Activated T-helper 2 cell treated with anti-CD3 and anti-CD28 coated beads, Interferon-gamma antibody, Interleukin-2, Interleukin-4, amounts not matched to agents 10 μg/mL and 5 μg/mL and 100 μg/mL, durations not matched to agents 14 hours and 24 hours and 36 hours (primary cell): ENCODE results near the gene PITHD1. TPM values are rescaled to one million over a fixed set of nuclear protein-coding genes. Genes with fewer than 3 reads are reported as not detected.
A peak's percentile ranks its signal among the peaks of the same experiment; 100 is the strongest.
"Not testable (repeated sequence)": the region's sequence is repeated elsewhere in the genome, so short reads cannot be mapped to it uniquely, and the experiment has no call there.

ENCODE experiments used
- DNase-seq: peaks from one replicate; pipeline ENCODE4 v3.0.0; 2021; ENCODE audit warnings: low spot score
- H3K27ac Mint-ChIP-seq: one replicate; pipeline ENCODE4 v1.8.0; 2021; ENCODE audit warnings: mixed read lengths
- H3K27me3 Mint-ChIP-seq: one replicate; pipeline ENCODE4 v1.8.0; 2021; ENCODE audit warnings: low read depth, mixed read lengths
- H3K36me3 Mint-ChIP-seq: one replicate; pipeline ENCODE4 v1.8.0; 2021; ENCODE audit warnings: low read depth, mixed read lengths
- H3K4me1 Mint-ChIP-seq: one replicate; pipeline ENCODE4 v1.8.0; 2021; ENCODE audit warnings: low read depth, mixed read lengths
- H3K4me3 Mint-ChIP-seq: one replicate; pipeline ENCODE4 v1.8.0; 2021; ENCODE audit warnings: low read depth, mild to moderate bottlenecking, moderate library complexity, mixed read lengths
- H3K9me3 Mint-ChIP-seq: one replicate; pipeline ENCODE4 v1.8.0; 2021; ENCODE audit warnings: mixed read lengths
- intact Hi-C: fragments of 100-400 bp; cut with micrococcal nuclease; formaldehyde crosslinking; loops from one replicate; pipeline ENCODE4 v1.15.1; 2023
- total RNA-seq: library from RNA; stranded (reverse); gene quantifications from 2 replicates; pipeline ENCODE4 v1.2.3, GENCODE V29; 2022

PITHD1 gene
- total RNA-seq, 1 donor from 2014 or later: 71.4 TPM

GRCh38 chr1:23751815-23752200, 26.4 kb upstream of the PITHD1 start:
- Mint-ChIP-seq H3K4me3 (no peak overlapping the region), H3K4me1 (peaks cover 16% of the 10 kb centered on the region), H3K36me3 (peaks cover 81% of the 10 kb centered on the region), H3K27ac (no peak overlapping the region), H3K9me3 (no peaks in the 10 kb centered on the region), H3K27me3 (no peaks in the 10 kb centered on the region)
- intact Hi-C loops: no loop called here
- no peak for DNase-seq

- Mint-ChIP-seq H3K36me3 (peaks cover 74% of the 10 kb centered on the region), H3K4me3 (no peak overlapping the region), H3K27me3 (no peaks in the 10 kb centered on the region), H3K27ac (no peak overlapping the region), H3K9me3 (no peaks in the 10 kb centered on the region), H3K4me1 (peaks cover 7% of the 10 kb centered on the region)
- DNase-seq: no peak
- intact Hi-C loops: no loop called here
Observed at GRCh38 chr1:23752909-23753308, 25.3 kb upstream of the PITHD1 start.

- intact Hi-C loops: no loop called here
- Mint-ChIP-seq H3K4me1 (no peaks in the 10 kb centered on the region), H3K9me3 (no peaks in the 10 kb centered on the region), H3K4me3 (no peak overlapping the region), H3K36me3 (peaks cover 78% of the 10 kb centered on the region), H3K27ac (no peak overlapping the region), H3K27me3 (no peaks in the 10 kb centered on the region)
- no peak for DNase-seq
Observed at GRCh38 chr1:23756676-23757075, 21.5 kb upstream of the PITHD1 start.

GRCh38 chr1:23757812-23758211, 20.4 kb upstream of the PITHD1 start:
- peaks cover 79% of the 10 kb centered on the region for H3K36me3 Mint-ChIP-seq
- H3K27me3 Mint-ChIP-seq: no peaks in the 10 kb centered on the region
- H3K4me1 Mint-ChIP-seq: no peaks in the 10 kb centered on the region
- no peak for DNase-seq
- no peak overlapping the region for H3K4me3 Mint-ChIP-seq
- H3K9me3 Mint-ChIP-seq: no peaks in the 10 kb centered on the region
- intact Hi-C loops: no loop called here
- H3K27ac Mint-ChIP-seq: no peak overlapping the region

- Mint-ChIP-seq H3K4me3 (no peak overlapping the region), H3K9me3 (no peaks in the 10 kb centered on the region), H3K36me3 (peaks cover 71% of the 10 kb centered on the region), H3K27ac (no peak overlapping the region), H3K27me3 (no peaks in the 10 kb centered on the region), H3K4me1 (no peaks in the 10 kb centered on the region)
- intact Hi-C loops: no loop called here
- DNase-seq: no peak
Observed at GRCh38 chr1:23759277-23759676, 18.9 kb upstream of the PITHD1 start.

- no peak overlapping the region for H3K4me3 Mint-ChIP-seq
- no peak for DNase-seq
- H3K27ac Mint-ChIP-seq: no peak overlapping the region
- H3K4me1 Mint-ChIP-seq: no peaks in the 10 kb centered on the region
- H3K36me3 Mint-ChIP-seq: peaks cover 54% of the 10 kb centered on the region
- H3K9me3 Mint-ChIP-seq: no peaks in the 10 kb centered on the region
- intact Hi-C loops: no loop called here
- no peaks in the 10 kb centered on the region for H3K27me3 Mint-ChIP-seq
Observed at GRCh38 chr1:23763041-23763577, 15.1 kb upstream of the PITHD1 start.

- intact Hi-C loops: no loop called here
- H3K27me3 Mint-ChIP-seq: no peaks in the 10 kb centered on the region
- no peak for DNase-seq
- H3K4me3 Mint-ChIP-seq: no peak overlapping the region
- H3K36me3 Mint-ChIP-seq: peaks cover 17% of the 10 kb centered on the region
- H3K9me3 Mint-ChIP-seq: no peaks in the 10 kb centered on the region
- no peak overlapping the region for H3K27ac Mint-ChIP-seq
- peaks cover 7% of the 10 kb centered on the region for H3K4me1 Mint-ChIP-seq
Observed at GRCh38 chr1:23768733-23769132, 9.5 kb upstream of the PITHD1 start.

- intact Hi-C loops: loop anchor here (1.0 kb wide), 1 partner anchor 144 kb away; no protein-coding TSS in a partner anchor
- H3K27me3 Mint-ChIP-seq: no peaks in the 10 kb centered on the region
Observed at GRCh38 chr1:23772049-23772853, 6.0 kb upstream of the PITHD1 start.

GRCh38 chr1:23772854-23773242, 5.4 kb upstream of the PITHD1 start:
- Mint-ChIP-seq H3K4me1 (peaks cover 25% of the 10 kb centered on the region), H3K27ac (no peak overlapping the region), H3K4me3 (no peak overlapping the region), H3K9me3 (no peaks in the 10 kb centered on the region), H3K27me3 (no peaks in the 10 kb centered on the region), H3K36me3 (peaks cover 5% of the 10 kb centered on the region)
- intact Hi-C loops: loop anchor here (1.0 kb wide), 1 partner anchor 143 kb away; no protein-coding TSS in a partner anchor
- no peak for DNase-seq

More at GRCh38 chr1:23772049-23772853, 6.0 kb upstream of the PITHD1 start:
- peaks cover 23% of the 10 kb centered on the region for H3K4me1 Mint-ChIP-seq
- H3K9me3 Mint-ChIP-seq: no peaks in the 10 kb centered on the region
- no peak overlapping the region for H3K4me3 Mint-ChIP-seq
- peaks cover 10% of the 10 kb centered on the region for H3K36me3 Mint-ChIP-seq
- no peak overlapping the region for H3K27ac Mint-ChIP-seq
- DNase-seq: peak; percentile 79

- intact Hi-C loops: no loop called here
- Mint-ChIP-seq H3K27me3 (no peaks in the 10 kb centered on the region), H3K36me3 (peaks cover 3% of the 10 kb centered on the region), H3K27ac (no peak overlapping the region), H3K4me3 (no peak overlapping the region), H3K4me1 (peaks cover 28% of the 10 kb centered on the region), H3K9me3 (no peaks in the 10 kb centered on the region)
- DNase-seq: no peak
Observed at GRCh38 chr1:23774174-23774880, 3.9 kb upstream of the PITHD1 start.

- no peaks in the 10 kb centered on the region for H3K9me3 Mint-ChIP-seq
- no peak for DNase-seq
- peak overlapping the region; percentile 17 for H3K27ac Mint-ChIP-seq
- peaks cover 15% of the 10 kb centered on the region for H3K36me3 Mint-ChIP-seq
- no peaks in the 10 kb centered on the region for H3K27me3 Mint-ChIP-seq
- intact Hi-C loops: no loop called here
- H3K4me3 Mint-ChIP-seq: no peak overlapping the region
- peaks cover 38% of the 10 kb centered on the region for H3K4me1 Mint-ChIP-seq
Observed at GRCh38 chr1:23776217-23776616, 2.0 kb upstream of the PITHD1 start.

GRCh38 chr1:23779826-23780371, 1.7 kb downstream of the PITHD1 start:
- Mint-ChIP-seq H3K4me3 (peak overlapping the region; percentile 86), H3K27me3 (no peaks in the 10 kb centered on the region), H3K36me3 (peaks cover 33% of the 10 kb centered on the region), H3K9me3 (no peaks in the 10 kb centered on the region), H3K4me1 (peaks cover 22% of the 10 kb centered on the region), H3K27ac (peak overlapping the region; percentile 71)
- intact Hi-C loops: no loop called here
- no peak for DNase-seq

GRCh38 chr1:23783141-23783540, 4.9 kb downstream of the PITHD1 start:
- intact Hi-C loops, H3K27me3 Mint-ChIP-seq, DNase-seq, H3K4me3 Mint-ChIP-seq, H3K27ac Mint-ChIP-seq, H3K9me3 Mint-ChIP-seq: not testable (repeated sequence)
- H3K36me3 Mint-ChIP-seq: peaks cover 64% of the 10 kb centered on the region
- peaks cover 13% of the 10 kb centered on the region for H3K4me1 Mint-ChIP-seq
